OCI-LY1 (cell line): ENCODE measurements around the gene SLC35F6.

Source experiments
- H2AFZ ChIP-seq: fragments of 200-600 bp; sonication (generic), shearing (Covaris generic); 2 replicates; pipeline ENCODE4 v1.6.0; 2014; ENCODE audit warnings: antibody characterized with exemption, mild to moderate bottlenecking, low read length
- H3F3A ChIP-seq: fragments of 200-600 bp; sonication (generic), shearing (Covaris generic); 2 replicates; pipeline ENCODE4 v1.6.0; 2014; ENCODE audit warnings: mild to moderate bottlenecking, antibody characterized with exemption, low read length, moderate library complexity; ENCODE audit not compliant: insufficient read depth
- H3K27ac ChIP-seq: fragments of 200-600 bp; sonication (generic); 2 replicates; pipeline ENCODE4 v1.5.1; 2014; ENCODE audit warnings: low read length, mixed run types, mild to moderate bottlenecking, low read depth; ENCODE audit not compliant: poor library complexity, severe bottlenecking
- H3K27me3 ChIP-seq: fragments of 200-600 bp; sonication (generic); 2 replicates; pipeline ENCODE4 v1.6.0; 2014; ENCODE audit warnings: antibody characterized with exemption, mild to moderate bottlenecking, low read length, moderate library complexity; ENCODE audit not compliant: insufficient read depth
- H3K36me3 ChIP-seq: fragments of 200-600 bp; sonication (generic); 2 replicates; pipeline ENCODE4 v1.6.1; 2014; ENCODE audit warnings: mild to moderate bottlenecking, antibody characterized with exemption, low read length, moderate library complexity, mixed read lengths; ENCODE audit not compliant: insufficient read depth
- H3K4me1 ChIP-seq: fragments of 200-600 bp; sonication (generic); 2 replicates; pipeline ENCODE4 v1.5.1; 2014; ENCODE audit warnings: mild to moderate bottlenecking, low read length, moderate library complexity; ENCODE audit not compliant: insufficient read depth, severe bottlenecking
- H3K4me2 ChIP-seq: fragments of 200-600 bp; sonication (generic), shearing (Covaris generic); 2 replicates; pipeline ENCODE4 v1.6.1; 2014; ENCODE audit warnings: low read length
- H3K4me3 ChIP-seq: fragments of 200-600 bp; sonication (generic); 2 replicates; pipeline ENCODE4 v1.5.1; 2014; ENCODE audit warnings: low read length, low read depth, mild to moderate bottlenecking, mixed read lengths; ENCODE audit not compliant: poor library complexity, severe bottlenecking
- H3K79me2 ChIP-seq: fragments of 200-600 bp; shearing (Covaris generic); 2 replicates; pipeline ENCODE4 v1.6.1; 2016; ENCODE audit warnings: mixed run types, low read length, mixed read lengths; ENCODE audit not compliant: insufficient read depth
- H3K9ac ChIP-seq: fragments of 200-600 bp; sonication (generic), shearing (Covaris generic); 2 replicates; pipeline ENCODE4 v1.6.1; 2014; ENCODE audit warnings: mild to moderate bottlenecking, low read length, mixed read lengths
- H3K9me2 ChIP-seq: fragments of 200-600 bp; sonication (generic), shearing (Covaris generic); 2 replicates; pipeline ENCODE4 v1.6.1; 2014; ENCODE audit warnings: low read depth, mild to moderate bottlenecking, low read length, mixed read lengths
- H3K9me3 ChIP-seq: fragments of 200-600 bp; shearing (Covaris generic); 2 replicates; pipeline ENCODE4 v1.6.1; 2014; ENCODE audit warnings: low read length, mixed read lengths
- H4K20me1 ChIP-seq: fragments of 200-600 bp; sonication (generic), shearing (Covaris generic); 2 replicates; pipeline ENCODE4 v1.6.0; 2016; ENCODE audit warnings: mild to moderate bottlenecking, low read length; ENCODE audit not compliant: insufficient read depth
- CTCF ChIP-seq: fragments of 200-600 bp; sonication (generic), shearing (Covaris generic); IDR thresholded peaks from 2 replicates; pipeline ENCODE4 v1.5.1; 2017; ENCODE audit warnings: mild to moderate bottlenecking, antibody characterized with exemption, low read length, moderate library complexity, mixed read lengths
- EZH2 ChIP-seq: fragments of 200-600 bp; sonication (generic), shearing (Covaris generic); IDR thresholded peaks from 2 replicates; pipeline ENCODE4 v1.8.0; 2017; ENCODE audit warnings: borderline replicate concordance, mixed run types, mild to moderate bottlenecking, antibody characterized with exemption, low read length, moderate library complexity, mixed read lengths

SLC35F6 gene

GRCh38 chr2:26778507-26778906 lies 14.4 kb downstream of the SLC35F6 start:
- Histone ChIP-seq H3F3A (no peaks in the 10 kb centered on the region), H3K36me3 (peaks cover 60% of the 10 kb centered on the region), H3K4me3 (no peak overlapping the region), H3K27me3 (no peaks in the 10 kb centered on the region), H3K9ac (no peak overlapping the region), H3K9me2 (no peaks in the 10 kb centered on the region), H3K4me2 (no peak overlapping the region), H3K27ac (no peak overlapping the region), H2AFZ (no peak overlapping the region), H4K20me1 (no peaks in the 10 kb centered on the region), H3K79me2 (no peaks in the 10 kb centered on the region), H3K9me3 (no peaks in the 10 kb centered on the region), H3K4me1 (no peaks in the 10 kb centered on the region)
- TF ChIP-seq EZH2, result no peak

GRCh38 chr2:26780203-26780760 lies 16.2 kb downstream of the SLC35F6 start:
- H3K27ac ChIP-seq, result no peak overlapping the region
- H3K4me1 ChIP-seq, result peaks cover 2% of the 10 kb centered on the region
- no peak overlapping the region for H3K9ac ChIP-seq
- peaks cover 56% of the 10 kb centered on the region for H3K36me3 ChIP-seq
- no peaks in the 10 kb centered on the region for H3K9me2 ChIP-seq
- no peaks in the 10 kb centered on the region for H4K20me1 ChIP-seq
- no peak overlapping the region for H3K4me3 ChIP-seq
- H3K27me3 ChIP-seq, result no peaks in the 10 kb centered on the region
- H3K9me3 ChIP-seq, result no peaks in the 10 kb centered on the region
- TF ChIP-seq EZH2, result no peak
- no peak overlapping the region for H2AFZ ChIP-seq
- H3K79me2 ChIP-seq, result no peaks in the 10 kb centered on the region
- H3F3A ChIP-seq, result no peaks in the 10 kb centered on the region
- no peak overlapping the region for H3K4me2 ChIP-seq

DNA sequence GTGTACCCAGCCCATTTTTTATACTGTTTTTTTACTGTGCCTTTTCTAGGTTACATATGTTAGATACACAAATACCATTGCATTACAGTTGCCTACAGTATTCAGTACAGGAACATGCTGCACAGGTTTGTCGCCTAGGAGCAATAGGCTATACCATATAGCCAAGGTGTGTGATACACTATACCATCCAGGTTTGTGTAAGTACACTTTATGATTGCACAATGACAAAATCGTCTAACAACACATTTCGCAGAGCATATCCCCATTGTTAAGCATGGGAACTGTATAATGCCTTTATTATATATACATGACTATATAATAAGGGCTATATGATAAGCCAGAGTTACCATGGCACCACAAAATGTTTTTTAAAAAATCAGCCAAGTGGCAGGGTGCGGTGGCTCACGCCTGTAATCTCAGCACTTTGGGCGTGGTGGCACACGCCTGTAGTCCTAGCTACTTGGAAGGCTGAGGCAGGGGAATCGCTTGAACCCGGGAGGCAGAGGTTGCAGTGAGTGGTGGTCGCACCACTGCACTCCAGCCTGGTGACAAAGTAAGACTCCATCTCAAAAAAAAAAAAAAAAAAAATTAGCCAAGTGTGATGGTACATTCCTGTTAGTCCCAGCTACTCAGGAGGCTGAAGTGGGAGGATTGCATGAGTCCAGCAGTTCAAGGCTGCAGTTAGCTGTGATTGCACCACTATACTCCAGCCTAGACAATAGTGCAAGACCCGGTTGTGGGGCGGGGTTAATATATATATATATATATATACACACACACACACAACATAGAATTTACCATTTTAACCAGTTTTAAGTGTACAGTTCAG lies 19.0 kb downstream of the SLC35F6 start:
- peaks cover 14% of the 10 kb centered on the region for H3K4me1 ChIP-seq
- H3K79me2 ChIP-seq, result peaks cover 15% of the 10 kb centered on the region
- H2AFZ ChIP-seq, result no peak overlapping the region
- peaks cover 39% of the 10 kb centered on the region for H3K36me3 ChIP-seq
- no peak overlapping the region for H3K4me3 ChIP-seq
- H3K9me2 ChIP-seq, result no peaks in the 10 kb centered on the region
- no peak overlapping the region for H3K4me2 ChIP-seq
- H3K27me3 ChIP-seq, result no peaks in the 10 kb centered on the region
- no peak overlapping the region for H3K27ac ChIP-seq
- no peaks in the 10 kb centered on the region for H4K20me1 ChIP-seq
- no peak overlapping the region for H3K9ac ChIP-seq
- TF ChIP-seq EZH2 (no peak), CTCF (no peak)
- no peaks in the 10 kb centered on the region for H3K9me3 ChIP-seq
- no peaks in the 10 kb centered on the region for H3F3A ChIP-seq

- Histone ChIP-seq H3F3A (no peaks in the 10 kb centered on the region), H3K79me2 (peaks cover 29% of the 10 kb centered on the region), H3K9me3 (peaks cover under 1% of the 10 kb centered on the region; the same call in 1 of the 2 replicates), H3K27ac (no peak overlapping the region), H4K20me1 (no peaks in the 10 kb centered on the region), H2AFZ (no peak overlapping the region), H3K9me2 (no peaks in the 10 kb centered on the region), H3K4me2 (no peak overlapping the region), H3K4me3 (no peak overlapping the region), H3K9ac (no peak overlapping the region), H3K4me1 (peaks cover 14% of the 10 kb centered on the region), H3K27me3 (no peaks in the 10 kb centered on the region), H3K36me3 (peaks cover 41% of the 10 kb centered on the region)
- TF ChIP-seq EZH2 (no peak), CTCF (no peak)
Observed at GRCh38 chr2:26784570-26785234, 20.6 kb downstream of the SLC35F6 start.
